OCI-LY7 (cell line): ENCODE data around the gene RIMS3. TPM values are rescaled to one million over a fixed set of nuclear protein-coding genes. Genes with fewer than 3 reads are reported as not detected.

ENCODE experiments used
- BruUV-seq: library from RNA; stranded (reverse); fragments of 400-500 nt; replicated peaks from 2 replicates; lab custom pipeline; 2021; lab: Mats Ljungman, UMichigan
- CTCF ChIA-PET: fragments of 300-600 bp; sonication (Branson Sonifier 250); formaldehyde crosslinking; loops from one replicate; lab custom pipeline; 2022; ENCODE audit warnings: antibody characterized with exemption; ENCODE audit not compliant: unreplicated experiment; lab: Charles Lee
- POLR2A ChIA-PET: fragments of 300-600 bp; sonication (Branson Sonifier 250); formaldehyde crosslinking; loops from one replicate; lab custom pipeline; 2022; ENCODE audit warnings: antibody characterized with exemption; lab: Charles Lee
- DNase-seq: peaks from one replicate; pipeline ENCODE4 v3.0.0-alpha.2; 2015; ENCODE audit warnings: low spot score
- H2AFZ ChIP-seq: fragments of 200-600 bp; sonication (generic), shearing (Covaris generic); 2 replicates; pipeline ENCODE4 v1.6.1; 2014; ENCODE audit warnings: mild to moderate bottlenecking, antibody characterized with exemption, low read length, moderate library complexity
- H3K27ac ChIP-seq: fragments of 200-600 bp; sonication (generic); 2 replicates; pipeline ENCODE4 v1.5.1; 2014; ENCODE audit warnings: mixed run types, low read depth, mild to moderate bottlenecking, moderate library complexity, low read length, inconsistent platforms; ENCODE audit not compliant: poor library complexity, severe bottlenecking
- H3K36me3 ChIP-seq: fragments of 200-600 bp; sonication (generic); 2 replicates; pipeline ENCODE4 v1.6.1; 2014; ENCODE audit warnings: mild to moderate bottlenecking, antibody characterized with exemption, low read length, moderate library complexity, mixed read lengths; ENCODE audit not compliant: insufficient read depth
- H3K4me1 ChIP-seq: fragments of 200-600 bp; sonication (generic); 2 replicates; pipeline ENCODE4 v1.5.1; 2014; ENCODE audit warnings: mild to moderate bottlenecking, low read length; ENCODE audit not compliant: insufficient read depth, poor library complexity, severe bottlenecking
- H3K4me2 ChIP-seq: fragments of 200-600 bp; sonication (generic); 2 replicates; pipeline ENCODE4 v1.6.1; 2014; ENCODE audit warnings: mild to moderate bottlenecking, low read length
- H3K4me3 ChIP-seq: fragments of 200-600 bp; sonication (generic); 2 replicates; pipeline ENCODE4 v1.5.1; 2014; ENCODE audit warnings: mild to moderate bottlenecking, low read depth, low read length; ENCODE audit not compliant: poor library complexity, severe bottlenecking
- H3K79me2 ChIP-seq: fragments of 200-600 bp; sonication (generic); 2 replicates; pipeline ENCODE4 v1.6.1; 2016; ENCODE audit warnings: low read depth, mild to moderate bottlenecking, low read length, moderate library complexity, mixed read lengths; ENCODE audit not compliant: insufficient read depth
- H3K9me2 ChIP-seq: fragments of 200-600 bp; sonication (generic); 2 replicates; pipeline ENCODE4 v1.6.1; 2016; ENCODE audit warnings: mild to moderate bottlenecking, low read length, mixed read lengths; ENCODE audit not compliant: insufficient read depth
- H3K9me3 ChIP-seq: fragments of 200-600 bp; sonication (generic); 2 replicates; pipeline ENCODE4 v1.6.1; 2014; ENCODE audit warnings: mild to moderate bottlenecking, mixed run types, low read length, mixed read lengths
- H4K20me1 ChIP-seq: fragments of 200-600 bp; sonication (generic); 2 replicates; pipeline ENCODE4 v1.6.1; 2014; ENCODE audit warnings: mild to moderate bottlenecking, antibody characterized with exemption, low read length, moderate library complexity, mixed read lengths; ENCODE audit not compliant: insufficient read depth
- CTCF ChIP-seq: fragments of 200-600 bp; sonication (generic); conservative IDR thresholded peaks from 2 replicates; pipeline ENCODE4 v1.5.1; 2014; ENCODE audit warnings: mild to moderate bottlenecking, antibody characterized with exemption, low read length, moderate library complexity, mixed read lengths
- EZH2phosphoT487 ChIP-seq: fragments of 200-600 bp; sonication (generic); IDR thresholded peaks from 2 replicates; pipeline ENCODE4 v1.6.1; 2018; ENCODE audit warnings: low read depth, borderline replicate concordance, mild to moderate bottlenecking, mixed run types, antibody characterized with exemption, low read length, moderate library complexity, mixed read lengths
- intact Hi-C: fragments of 100-400 bp; cut with micrococcal nuclease; formaldehyde crosslinking; loops from one replicate; pipeline ENCODE4 v1.10.0; 2022; ENCODE audit not compliant: unreplicated experiment
- total RNA-seq, 2 experiments: library from RNA; depleted of rRNA in 1 of 2; stranded (reverse); fragments of >200 nt in 1 of 2; shearing (Covaris generic) in 1 of 2; gene quantifications; 2 replicates each; pipeline ENCODE4 v1.2.3, GENCODE V29; 2014 to 2022

RIMS3 gene
- total RNA-seq, 2 experiments from 2014 or later = 80.3 to 89.3 TPM

GRCh38 chr1:40637470-40638007 is 27.9 kb downstream of the RIMS3 start:
- Histone ChIP-seq H2AFZ (no peak overlapping the region), H3K27ac (no peak overlapping the region), H3K4me3 (no peak overlapping the region), H4K20me1 (no peaks in the 10 kb centered on the region), H3K9me2 (no peaks in the 10 kb centered on the region), H3K4me1 (no peaks in the 10 kb centered on the region), H3K79me2 (no peaks in the 10 kb centered on the region), H3K9me3 (no peaks in the 10 kb centered on the region), H3K36me3 (peaks cover 61% of the 10 kb centered on the region), H3K4me2 (no peak overlapping the region)
- DNase-seq = no peak
- ChIA-PET POLR2A (no interaction called here), CTCF (no interaction called here)
- BruUV-seq = no TSS peak
- TF ChIP-seq CTCF = no peak
- no peak for TF ChIP-seq EZH2phosphoT487
- intact Hi-C loops = no loop called here

- no peak for TF ChIP-seq EZH2phosphoT487
- no peak for TF ChIP-seq CTCF
- Histone ChIP-seq H3K4me3 (no peak overlapping the region), H3K36me3 (peaks cover 57% of the 10 kb centered on the region), H3K9me2 (no peaks in the 10 kb centered on the region), H3K4me2 (no peak overlapping the region), H3K79me2 (no peaks in the 10 kb centered on the region), H3K9me3 (no peaks in the 10 kb centered on the region), H3K27ac (no peak overlapping the region), H2AFZ (no peak overlapping the region), H4K20me1 (no peaks in the 10 kb centered on the region), H3K4me1 (no peaks in the 10 kb centered on the region)
- ChIA-PET POLR2A (no interaction called here), CTCF (no interaction called here)
- no peak for DNase-seq
- BruUV-seq = no TSS peak
- intact Hi-C loops = no loop called here
These were observed 28.7 kb downstream of the RIMS3 start for GRCh38 chr1:40636777-40637176.

- H3K4me1 ChIP-seq = no peaks in the 10 kb centered on the region
- no peak for TF ChIP-seq CTCF
- no peak for TF ChIP-seq EZH2phosphoT487
- no peaks in the 10 kb centered on the region for H4K20me1 ChIP-seq
- peaks cover 51% of the 10 kb centered on the region for H3K36me3 ChIP-seq
- no peak overlapping the region for H3K4me3 ChIP-seq
- no TSS peak for BruUV-seq
- no peaks in the 10 kb centered on the region for H3K9me2 ChIP-seq
- DNase-seq = no peak
- H2AFZ ChIP-seq = no peak overlapping the region
- H3K9me3 ChIP-seq = no peaks in the 10 kb centered on the region
- POLR2A ChIA-PET = no interaction called here
- CTCF ChIA-PET = no interaction called here
- H3K27ac ChIP-seq = no peak overlapping the region
- H3K4me2 ChIP-seq = no peak overlapping the region
- intact Hi-C loops = no loop called here
- no peaks in the 10 kb centered on the region for H3K79me2 ChIP-seq
These were observed 29.6 kb downstream of the RIMS3 start for GRCh38 chr1:40635763-40636500.
